Activated gamma-delta T cell treated with anti-CD3 and anti-CD28 coated beads, Interleukin-2, amount 50 U/mL, for 16 hours (primary cell): ENCODE results near the gene SF1.
A peak's percentile ranks its signal among the peaks of the same experiment; 100 is the strongest.

Experiments
- DNase-seq: peaks from one replicate; pipeline ENCODE4 v3.0.0-alpha.2; 2020; ENCODE audit warnings: low read depth

SF1 gene

DNA sequence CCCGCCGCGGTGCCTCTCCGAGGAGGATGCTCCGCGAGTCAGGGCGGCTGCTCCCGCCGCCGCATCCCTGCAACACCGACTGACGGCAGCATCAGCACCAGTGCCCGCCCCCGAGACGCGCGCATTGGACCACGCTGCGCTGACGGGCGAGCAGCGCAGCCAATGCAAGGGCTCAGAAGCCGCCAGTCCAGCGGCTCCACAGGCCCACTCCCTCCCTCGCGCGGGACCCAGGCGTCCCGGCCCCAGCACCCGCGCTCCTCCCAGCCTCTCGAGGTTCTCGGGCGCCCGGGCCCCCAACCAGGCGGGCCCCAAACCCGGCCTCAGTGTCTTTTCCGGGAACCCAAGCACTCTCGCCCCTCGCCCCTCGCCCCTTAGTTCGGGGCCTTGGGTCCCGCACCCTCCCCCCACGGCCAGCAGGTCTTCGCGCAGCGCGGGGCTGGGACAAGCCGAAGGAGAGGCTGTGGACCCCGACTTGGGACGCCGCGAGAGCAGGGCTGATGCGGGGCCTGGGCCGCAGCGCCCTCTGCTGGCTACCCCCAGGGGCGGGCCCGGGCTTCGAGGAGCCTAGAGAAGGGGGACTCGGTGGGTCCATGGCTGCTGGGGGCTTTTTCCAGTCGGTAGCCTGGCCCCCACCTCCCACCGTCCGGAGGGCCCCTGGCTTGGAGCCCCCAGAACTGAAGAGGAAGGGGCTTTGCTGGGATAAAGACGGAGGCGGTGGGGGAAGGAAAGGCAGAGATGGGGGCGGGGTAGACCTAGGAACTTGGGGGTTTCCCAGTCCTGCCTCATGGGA is 55.0 kb downstream of the SF1 start, which contains the start of gene NRXN2:
TSS of gene NRXN2 (minus strand) at position 81 of the 790 bp plus-strand sequence. CDS start 9,498 bp downstream, outside the sequence.
- DNase-seq = peak; percentile 74

DNA sequence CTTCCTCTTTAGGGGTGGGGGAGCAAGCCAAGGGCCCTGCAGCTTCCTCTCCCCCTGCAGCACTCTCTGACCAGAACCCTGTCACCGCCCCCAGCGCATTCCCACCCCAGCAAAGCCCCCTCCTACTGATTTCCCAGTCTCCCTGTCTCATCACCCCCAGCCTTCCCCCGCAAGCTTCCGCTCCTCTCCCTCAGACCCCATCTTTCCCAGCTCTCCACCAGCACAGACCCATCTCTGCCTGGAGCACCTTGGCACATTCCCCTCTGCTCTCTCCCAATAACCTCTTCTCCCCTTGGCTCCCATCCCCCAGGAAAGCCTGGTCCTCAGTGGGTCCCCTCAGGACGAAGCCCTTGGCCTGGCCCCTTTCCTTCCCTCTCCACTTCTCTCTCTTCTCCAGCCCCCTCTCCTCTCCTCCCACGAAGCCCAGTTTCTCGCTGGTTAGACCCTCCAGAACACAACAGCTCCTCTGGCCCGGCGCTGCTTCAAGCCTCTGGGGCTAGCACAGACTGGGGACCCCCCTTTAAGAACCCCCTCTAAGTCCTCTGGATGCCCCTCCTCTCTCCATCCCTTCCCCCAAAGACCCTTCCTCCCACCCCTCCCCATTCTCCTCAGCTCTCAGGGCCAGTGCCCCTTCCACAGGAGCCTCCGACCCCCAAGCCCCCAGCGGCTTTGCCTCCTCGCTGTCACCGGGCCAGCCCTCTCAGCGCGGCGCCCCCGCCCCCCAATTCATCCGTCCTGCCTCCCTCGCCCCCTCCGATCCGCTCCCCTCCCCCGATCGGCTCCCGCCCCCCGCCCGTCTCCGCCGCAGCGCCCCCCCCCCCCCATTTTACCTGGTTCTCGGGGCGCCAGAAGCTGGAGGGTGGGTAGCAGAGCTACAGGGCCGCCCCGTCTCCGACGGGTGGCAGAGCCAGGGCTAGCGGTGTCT is 55.9 kb downstream of the SF1 start:
- DNase-seq = no peak

DNA sequence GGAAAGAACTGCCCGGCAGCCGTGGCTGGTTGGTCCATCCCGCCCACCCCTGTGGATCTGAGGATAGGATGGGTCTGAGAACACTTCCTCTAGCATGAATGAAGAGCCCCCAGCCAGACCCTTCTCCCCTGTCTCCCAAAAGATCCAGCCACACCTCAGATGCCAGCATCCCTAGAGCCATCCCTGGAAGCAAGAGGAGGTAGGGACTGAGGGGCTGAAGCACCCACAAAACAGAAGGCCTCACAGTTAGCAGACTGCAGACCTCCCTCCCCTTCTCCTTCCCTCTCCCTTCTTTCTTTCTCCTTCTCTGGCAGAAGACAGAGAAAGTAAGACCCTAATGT is 57.0 kb downstream of the SF1 start:
- DNase-seq = no peak

DNA sequence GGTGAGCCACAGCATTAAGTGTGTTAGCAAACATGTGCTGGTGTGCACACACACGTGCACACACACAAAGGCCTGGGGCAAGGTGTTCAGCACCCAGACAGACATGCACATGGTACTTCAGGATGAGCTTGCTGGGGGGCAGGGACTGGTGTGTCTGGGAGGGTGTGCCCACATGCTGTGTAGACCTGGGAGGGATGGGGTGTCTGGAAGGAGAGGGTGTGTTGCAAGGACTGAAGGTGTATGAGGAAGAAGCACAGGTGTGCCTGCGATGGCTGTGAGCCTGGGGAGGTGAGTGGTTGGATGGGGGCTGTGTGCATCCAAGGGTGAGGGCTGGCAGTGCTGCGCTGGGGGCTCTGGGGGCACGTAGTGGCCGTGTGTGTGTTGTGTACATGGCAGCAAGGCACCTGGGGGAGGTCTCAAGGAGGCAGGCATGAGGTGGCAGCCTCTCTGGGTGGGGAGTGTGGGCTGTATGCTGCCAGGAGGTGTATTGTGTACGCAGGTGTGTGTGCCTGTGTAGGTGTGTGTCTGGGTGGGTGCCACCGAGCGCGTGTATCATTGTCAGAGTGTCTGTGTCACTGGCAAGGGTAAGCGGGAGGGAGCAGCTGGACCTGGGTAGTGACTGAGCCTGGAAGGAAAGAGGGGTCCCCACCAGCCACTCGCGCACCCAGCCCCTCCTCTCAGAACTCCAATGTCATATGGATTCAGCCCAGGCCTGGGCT is 57.5 kb downstream of the SF1 start:
- no peak for DNase-seq

DNA sequence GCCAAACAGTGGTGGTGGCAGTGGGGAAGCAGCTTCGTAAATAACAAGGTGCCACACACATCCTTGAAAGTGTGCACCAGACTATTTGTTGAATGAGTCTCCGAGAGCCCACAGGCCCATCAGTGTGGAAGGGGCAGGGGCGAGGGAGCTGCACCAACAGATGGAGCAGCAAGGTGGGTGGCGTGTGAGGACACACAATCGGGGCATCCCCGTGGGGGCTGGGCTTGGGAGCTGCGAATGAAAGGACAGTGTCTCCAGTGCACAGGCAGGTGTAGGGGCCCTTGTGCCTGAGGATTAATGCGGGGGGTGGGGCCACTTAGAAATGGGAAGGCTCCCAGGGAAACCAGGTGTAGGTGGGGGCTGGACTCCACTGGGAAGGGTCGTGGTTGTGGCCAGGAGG is 58.2 kb downstream of the SF1 start:
- no peak for DNase-seq

DNA sequence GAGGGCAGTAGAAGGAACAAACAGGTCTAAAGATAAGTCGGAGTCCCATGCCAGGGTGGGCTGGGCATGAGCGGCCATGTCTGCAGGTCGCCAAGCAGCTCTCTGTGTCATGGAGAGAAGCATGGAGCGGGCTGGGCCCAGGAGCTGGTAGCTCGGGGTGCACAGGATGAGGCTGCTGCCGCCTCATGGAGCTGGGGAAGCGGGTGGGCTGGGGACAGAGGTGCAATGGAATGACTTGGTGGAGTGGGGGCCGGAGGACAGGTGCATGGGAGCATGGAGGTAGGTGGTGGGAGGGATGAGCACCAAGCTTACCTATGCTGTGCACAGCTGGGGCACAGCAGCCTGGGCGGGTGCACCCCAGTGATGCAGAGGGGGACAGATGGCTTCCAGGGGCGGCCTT is 58.9 kb downstream of the SF1 start:
- no peak for DNase-seq

DNA sequence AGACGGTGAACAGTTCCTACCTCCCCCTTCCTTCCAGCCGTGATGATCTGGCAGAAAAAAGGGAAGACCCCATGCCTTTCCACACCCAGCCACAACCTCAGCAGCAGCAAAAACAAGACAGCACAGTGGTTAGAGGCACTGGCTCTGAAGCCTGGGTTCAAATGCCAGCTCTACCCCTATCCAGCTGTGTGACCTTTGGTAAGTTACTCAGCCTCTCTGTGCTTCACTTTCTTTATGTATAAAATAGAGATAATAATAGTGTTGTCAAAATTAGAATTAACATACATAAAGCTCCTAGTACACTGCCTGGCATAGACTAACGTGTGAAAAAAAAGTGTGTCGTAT is 59.6 kb downstream of the SF1 start:
- no peak for DNase-seq

DNA sequence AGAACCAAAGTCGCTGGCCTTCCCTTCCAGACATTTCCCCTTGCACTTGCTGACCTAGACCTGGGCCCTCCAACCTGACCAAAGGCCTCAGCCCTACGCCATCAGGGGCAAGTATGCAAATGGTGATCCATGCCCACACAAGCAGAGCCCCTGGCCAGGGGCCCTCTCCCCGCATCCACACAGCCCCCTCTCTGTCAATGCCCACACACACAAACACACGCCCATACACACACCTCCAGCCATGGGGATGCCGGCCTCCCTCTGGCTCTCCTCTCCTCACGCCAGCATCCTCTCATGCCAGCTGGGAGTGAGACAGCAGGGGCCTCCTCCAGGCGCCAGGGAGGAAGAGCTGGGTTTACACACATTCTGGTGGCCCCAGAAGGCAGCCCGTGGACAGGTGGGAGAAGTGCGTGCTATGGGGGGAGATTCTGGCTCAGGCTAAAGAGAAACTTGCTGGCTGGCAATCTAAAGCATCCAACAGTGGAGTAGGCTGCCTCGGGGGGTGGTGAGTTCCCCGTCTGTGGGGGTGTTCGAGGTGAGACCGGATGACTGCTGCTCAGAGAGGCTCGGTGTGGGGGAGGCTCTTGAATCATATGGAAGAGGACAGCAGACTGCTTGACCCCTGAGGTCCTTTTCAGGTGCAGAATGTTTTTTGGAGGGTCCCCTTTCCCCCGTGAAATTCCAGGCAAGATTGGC is 60.1 kb downstream of the SF1 start:
- no peak for DNase-seq

DNA sequence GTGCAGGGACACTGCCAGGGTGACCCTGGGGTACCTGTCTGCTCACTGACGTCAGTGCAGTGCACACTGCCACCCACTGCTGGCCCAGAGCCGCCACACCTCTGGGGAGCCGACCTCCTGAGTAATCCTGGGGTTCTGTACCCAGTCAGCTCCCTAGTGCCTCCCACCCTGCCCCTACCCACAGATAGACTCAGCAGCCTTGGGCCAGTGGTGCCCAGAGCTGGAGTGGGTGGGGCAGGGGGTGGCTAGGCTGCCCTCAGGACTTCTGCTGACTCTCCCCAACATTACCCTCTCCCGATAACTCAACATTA is 61.1 kb downstream of the SF1 start:
- no peak for DNase-seq

DNA sequence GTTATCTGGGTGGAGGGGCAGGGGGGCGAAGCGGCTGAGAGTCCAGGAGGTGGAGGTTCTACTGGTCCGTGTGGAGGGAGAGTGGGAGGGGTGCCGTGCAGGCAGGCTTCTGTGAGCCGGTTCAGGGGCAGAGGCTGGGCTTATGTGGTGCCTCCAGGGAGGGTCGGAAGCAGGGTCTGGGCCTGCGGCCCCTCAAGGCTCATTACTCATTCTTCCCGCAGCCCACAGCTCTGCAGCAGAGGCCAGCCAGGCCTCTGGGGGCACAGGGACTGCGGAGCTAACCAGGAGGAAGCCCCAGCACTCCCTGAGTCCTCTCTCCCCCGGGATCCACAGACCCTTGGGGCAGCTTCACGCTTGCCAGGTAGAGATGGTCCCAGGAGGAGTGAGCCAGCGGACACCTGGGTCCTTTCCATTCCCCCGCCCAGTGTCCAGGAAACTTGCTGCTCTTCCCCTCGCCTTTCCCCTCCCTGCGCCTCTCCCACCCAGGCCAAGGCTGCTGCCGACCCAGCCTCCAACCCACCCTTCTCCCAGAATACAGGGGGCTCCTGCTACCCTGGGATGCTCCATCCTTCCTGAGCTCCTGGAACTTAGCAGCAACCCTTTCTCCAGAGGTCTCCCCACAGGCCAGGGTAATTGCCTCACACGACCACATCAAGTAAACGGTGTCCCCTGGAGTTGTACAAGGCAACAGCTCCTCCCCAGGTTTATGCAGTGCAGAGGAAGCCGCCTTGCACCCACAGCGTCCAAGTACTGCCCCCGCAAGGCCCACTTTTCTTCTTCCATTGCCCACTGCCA is 61.7 kb downstream of the SF1 start:
- DNase-seq = no peak

DNA sequence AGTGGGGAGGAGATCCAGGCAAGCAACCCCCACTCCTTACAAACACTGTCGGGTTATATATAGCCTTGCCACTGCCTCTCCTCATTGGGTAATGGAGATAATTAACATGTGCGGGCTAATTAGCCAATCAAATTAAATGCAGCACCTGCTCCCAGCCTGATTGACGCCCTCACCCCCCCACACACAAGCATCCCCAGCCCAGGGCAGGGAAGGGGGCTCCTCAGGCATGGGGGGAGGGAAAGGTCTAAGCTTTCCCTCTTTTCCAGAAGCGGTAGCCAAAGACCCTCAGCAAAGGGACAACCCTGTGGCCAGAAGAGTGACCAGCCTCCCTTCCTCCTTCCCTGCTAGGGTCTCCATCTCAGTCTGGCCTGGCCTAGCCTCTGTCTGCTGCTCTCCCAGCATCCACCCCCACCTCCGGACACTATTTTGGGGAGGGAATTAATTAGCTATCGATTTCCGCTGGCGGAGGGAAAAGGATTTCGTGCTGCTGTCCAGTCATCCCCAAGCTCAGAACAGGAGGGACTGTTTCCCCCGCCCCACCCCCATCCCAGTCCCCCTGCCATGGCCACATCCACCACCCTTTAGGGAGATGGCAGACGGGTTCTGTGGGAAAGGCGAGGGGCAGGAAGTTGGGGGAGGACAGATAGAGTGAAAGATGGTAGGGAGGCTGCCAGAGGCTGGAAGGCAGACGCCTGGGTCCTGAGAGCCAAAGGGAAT is 62.4 kb downstream of the SF1 start:
- no peak for DNase-seq

DNA sequence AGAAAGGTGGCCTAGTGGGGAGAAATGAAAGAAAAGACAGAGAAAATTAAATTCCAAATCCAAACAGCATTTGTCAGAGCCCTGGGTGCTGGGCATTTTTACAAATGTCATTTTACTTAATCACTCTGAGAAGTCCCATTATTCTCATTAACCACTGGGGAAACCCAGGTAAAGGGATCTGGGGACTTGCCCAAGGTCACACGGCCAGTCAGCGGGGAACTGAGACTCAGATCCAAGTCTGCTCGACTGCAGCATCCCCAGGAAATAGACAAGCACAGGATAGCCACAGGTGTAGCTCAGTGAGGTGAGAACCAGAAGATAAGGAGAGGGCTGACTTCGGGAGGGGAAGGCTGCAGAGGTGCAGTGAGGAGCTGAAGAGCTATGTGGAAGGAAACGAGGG is 63.2 kb downstream of the SF1 start:
- no peak for DNase-seq

DNA sequence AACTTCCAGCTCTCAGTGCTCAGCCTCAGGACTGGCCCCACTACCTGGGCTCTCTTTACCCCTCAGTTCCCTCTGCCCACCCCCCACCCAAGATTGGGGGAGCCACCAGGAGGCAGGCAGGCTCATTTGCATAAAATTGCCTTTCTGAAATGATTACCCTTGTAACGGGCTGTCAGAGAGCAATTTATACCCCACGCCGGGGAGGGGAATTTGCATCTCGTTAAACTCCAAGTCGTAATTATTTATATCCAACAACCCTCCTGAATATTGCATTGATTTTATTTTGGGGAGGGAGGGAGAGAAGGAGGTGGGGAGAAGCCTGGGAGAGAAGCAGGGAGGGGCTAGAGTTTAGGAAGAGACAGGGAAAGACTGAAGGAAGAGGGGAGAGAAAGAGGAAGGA is 63.7 kb downstream of the SF1 start:
- DNase-seq = no peak
